GM23338 (cell line): ENCODE data around the gene EMP2. TPM values are rescaled to one million over a fixed set of nuclear protein-coding genes. Genes with fewer than 3 reads are reported as not detected.

Experiments used
- CREB1 ChIP-seq: fragments of 250-450 bp; sonication (Bioruptor Pico); IDR thresholded peaks from 2 replicates; pipeline ENCODE4 v1.5.0; 2020; ENCODE audit warnings: low read depth, mild to moderate bottlenecking, moderate library complexity
- EZH2phosphoT487 ChIP-seq: fragments of 200-600 bp; sonication (generic); IDR thresholded peaks from one replicate; pipeline ENCODE4 v1.8.1; 2018; ENCODE audit warnings: antibody characterized with exemption; ENCODE audit not compliant: unreplicated experiment
- NANOG ChIP-seq: IDR thresholded peaks from 2 replicates; pipeline ENCODE4 v1.6.1; 2016; ENCODE audit warnings: antibody characterized with exemption, borderline replicate concordance
- POLR2AphosphoS5 ChIP-seq: IDR thresholded peaks from 2 replicates; pipeline ENCODE4 v1.6.1; 2016; ENCODE audit warnings: antibody characterized with exemption, low read depth
- REST ChIP-seq: IDR thresholded peaks from one replicate; pipeline ENCODE4 v1.6.1; 2018; ENCODE audit warnings: antibody characterized with exemption; ENCODE audit not compliant: unreplicated experiment
- ZNF114 ChIP-seq: fragments of 250-450 bp; sonication (Bioruptor Pico); IDR thresholded peaks from 2 replicates; pipeline ENCODE4 v1.5.0; 2020; ENCODE audit warnings: mild to moderate bottlenecking, moderate library complexity
- ZNF331 ChIP-seq: fragments of 250-450 bp; sonication (Bioruptor Pico); IDR thresholded peaks from 2 replicates; pipeline ENCODE4 v1.5.0; 2020; ENCODE audit warnings: low read depth, mild to moderate bottlenecking, moderate library complexity
- ZNF462 ChIP-seq: fragments of 250-450 bp; sonication (Bioruptor Pico); IDR thresholded peaks from 2 replicates; pipeline ENCODE4 v1.5.0; 2020; ENCODE audit warnings: mild to moderate bottlenecking, moderate library complexity
- polyA plus RNA-seq: library from polyadenylated mRNA; unstranded; fragments of >200 nt; fragmentation: Nextera tagmentation; extraction: Ambion mirVana; gene quantifications from 2 replicates; pipeline ENCODE4 v1.2.1, GENCODE V29; 2016
- total RNA-seq: library from RNA; depleted of rRNA; stranded (reverse); fragments of >200 nt; shearing (Covaris generic); gene quantifications from 2 replicates; pipeline ENCODE4 v1.2.3, GENCODE V29; 2014

Gene EMP2
- total and polyA plus RNA-seq, 2 experiments from 2014 or later, result 7.3 to 40.1 TPM

- TF ChIP-seq ZNF462 (no peak), ZNF114 (no peak), NANOG (no peak), POLR2AphosphoS5 (no peak), REST (no peak), ZNF331 (CRISPR knock-in tag) (no peak), CREB1 (CRISPR knock-in tag) (no peak), EZH2phosphoT487 (no peak)
These were observed 15.2 kb downstream of the EMP2 start (continued) for GRCh38 chr16:10565167-10565566.
